NCI-H1105 treated with DMSO at 0.1 percent for 48 hours (cell line): ENCODE data around the gene IDS.
"Not testable (repeated sequence)": the region's sequence is repeated elsewhere in the genome, so short reads cannot be mapped to it uniquely, and the experiment has no call there.

ENCODE experiments used
- DNase-seq: peaks from one replicate; lab custom pipeline; 2025; lab: John Stamatoyannopoulos, UW

IDS gene

GRCh38 chrX:149497626-149498025 lies 7.5 kb downstream of the IDS start:
- no peak for DNase-seq

- no peak for DNase-seq
These were observed 8.1 kb downstream of the IDS start for GRCh38 chrX:149497054-149497453.

- DNase-seq: no peak
These were observed 9.5 kb downstream of the IDS start for GRCh38 chrX:149495573-149496071.

GRCh38 chrX:149494844-149495565 lies 10.1 kb downstream of the IDS start:
- DNase-seq: no peak

- no peak for DNase-seq
These were observed 11.2 kb downstream of the IDS start for GRCh38 chrX:149493567-149494562.

GRCh38 chrX:149491812-149492211 lies 13.3 kb downstream of the IDS start:
- peak; percentile 27 for DNase-seq

- DNase-seq: no peak
These were observed 15.0 kb downstream of the IDS start for GRCh38 chrX:149490100-149490499.

- not testable (repeated sequence) for DNase-seq
These were observed 16.6 kb downstream of the IDS start for GRCh38 chrX:149488411-149489052.

- DNase-seq: not testable (repeated sequence)
These were observed 17.1 kb downstream of the IDS start for GRCh38 chrX:149488008-149488407.

- no peak for DNase-seq
These were observed 17.8 kb downstream of the IDS start for GRCh38 chrX:149487292-149487691.

GRCh38 chrX:149476513-149476912 lies 28.6 kb downstream of the IDS start:
- DNase-seq: no peak

GRCh38 chrX:149473966-149474365 lies 31.1 kb downstream of the IDS start:
- DNase-seq: no peak

GRCh38 chrX:149473092-149473491 lies 32.0 kb downstream of the IDS start:
- no peak for DNase-seq

GRCh38 chrX:149472625-149473024 lies 32.5 kb downstream of the IDS start:
- no peak for DNase-seq

GRCh38 chrX:149471397-149471796 lies 33.7 kb downstream of the IDS start:
- no peak for DNase-seq

- DNase-seq: peak; percentile 79
These were observed 34.2 kb downstream of the IDS start for GRCh38 chrX:149470955-149471354.

- no peak for DNase-seq
These were observed 35.7 kb downstream of the IDS start for GRCh38 chrX:149469406-149469805.

- no peak for DNase-seq
These were observed 37.2 kb downstream of the IDS start for GRCh38 chrX:149467920-149468319.

GRCh38 chrX:149467461-149467860 lies 37.6 kb downstream of the IDS start:
- DNase-seq: no peak

- DNase-seq: no peak
These were observed 42.3 kb downstream of the IDS start for GRCh38 chrX:149462849-149463248.

GRCh38 chrX:149461746-149462145 lies 43.4 kb downstream of the IDS start:
- DNase-seq: no peak

GRCh38 chrX:149458586-149458985 lies 46.5 kb downstream of the IDS start:
- no peak for DNase-seq
